Esophagus muscularis mucosa (tissue), 4 donors: ENCODE measurements around the gene CYTH3. TPM values are rescaled to one million over a fixed set of nuclear protein-coding genes. Genes with fewer than 3 reads are reported as not detected.
A peak's percentile ranks its signal among the peaks of the same experiment; 100 is the strongest.

Experiments
- DNase-seq: peaks from one replicate; pipeline ENCODE4 v3.0.0-alpha.2; 2017; ENCODE audit errors: extremely low spot score
- H3K27ac ChIP-seq, 4 donors: fragments of 200-600 bp; sonication (generic); replicated peaks in 1 of 4; 1 replicate in 3 of 4; 2 replicates in 1 of 4; pipeline ENCODE4 v1.5.1; 2016 to 2019; ENCODE audit warnings: mild to moderate bottlenecking in 1 of 4
- H3K27me3 ChIP-seq, 4 donors: fragments of 200-600 bp; sonication (generic); one replicate each; pipeline versions ENCODE4 v1.5.1 to v1.6.0; 2016 to 2019
- H3K36me3 ChIP-seq, 4 donors: fragments of 200-600 bp; sonication (generic); one replicate each; pipeline ENCODE4 v1.5.1; 2016 to 2019
- H3K4me1 ChIP-seq, 4 donors: fragments of 200-600 bp; sonication (generic); one replicate each; pipeline ENCODE4 v1.5.1; 2016 to 2019
- H3K4me3 ChIP-seq, 4 donors: fragments of 200-600 bp; sonication (generic); 1 replicate in 2 of 4; 2 replicates in 2 of 4; pipeline ENCODE4 v1.5.1; 2016 to 2019; ENCODE audit warnings: mild to moderate bottlenecking in 4 of 4, moderate library complexity in 1 of 4
- H3K9me3 ChIP-seq, 4 donors: fragments of 200-600 bp; sonication (generic); 1 replicate in 3 of 4; 2 replicates in 1 of 4; pipeline ENCODE4 v1.5.1; 2016 to 2019
- CTCF ChIP-seq, 3 experiments: fragments of 200-600 bp in 2 of 3; fragments of 450-650 bp in 1 of 3; sonication (generic) in 2 of 3; IDR thresholded peaks; one replicate each; pipeline ENCODE4 v1.5.1; 2017 to 2019; ENCODE audit warnings: antibody characterized with exemption in 3 of 3, mild to moderate bottlenecking in 2 of 3, moderate library complexity in 1 of 3
- EP300 ChIP-seq: sonication (generic); formaldehyde crosslinking; IDR thresholded peaks from one replicate; pipeline ENCODE4 v1.6.1; 2017; ENCODE audit warnings: antibody characterized with exemption
- POLR2A ChIP-seq: fragments of 450-650 bp; IDR thresholded peaks from one replicate; pipeline ENCODE4 v1.6.1; 2017; ENCODE audit warnings: antibody characterized with exemption, moderate library complexity, mild to moderate bottlenecking, low read depth
- POLR2AphosphoS5 ChIP-seq, 2 donors: sonication (generic); formaldehyde crosslinking; IDR thresholded peaks; one replicate each; pipeline ENCODE4 v1.6.1; 2017; ENCODE audit warnings: antibody characterized with exemption in 2 of 2
- WGBS: methylation state at CpG from one replicate; pipeline ENCODE4 v1.1.5; 2018; 5-methylcytosine and 5-hydroxymethylcytosine counted together
- intact Hi-C: fragments of 100-400 bp; cut with DNase I; formaldehyde crosslinking; loops from one replicate; pipeline ENCODE4 v1.15.1; 2023
- total RNA-seq, 4 donors: library from RNA; depleted of rRNA; stranded (reverse); fragments of >200 nt; gene quantifications; one replicate each; pipeline versions ENCODE4 v1.1.0 to v1.2.1, GENCODE V29; 2016

CYTH3 gene
- total RNA-seq, 4 donors from 2014 or later: 32.0 to 64.6 (median 50.2) TPM

- TF ChIP-seq CTCF (IDR thresholded peaks at IDR 0.05): no peak
- no peak for TF ChIP-seq EP300
- peaks cover 61 to 90% (median 67%) of the 10 kb centered on the region in 4 donors for H3K4me1 ChIP-seq
- intact Hi-C loops: no loop called here
- H3K9me3 ChIP-seq: no peaks in the 10 kb centered on the region
- DNase-seq: no peak
- WGBS: 79% methylated on average over 4 of the region's 4 CpGs
- H3K36me3 ChIP-seq: no peaks in the 10 kb centered on the region
- H3K4me3 ChIP-seq: no peak overlapping the region
- H3K27ac ChIP-seq: no peak overlapping the region
- no peaks in the 10 kb centered on the region for H3K27me3 ChIP-seq
Measured at GRCh38 chr7:6250364-6250833, 22.0 kb downstream of the CYTH3 start.

GRCh38 chr7:6249043-6249442 lies 23.4 kb downstream of the CYTH3 start:
- no peak overlapping the region for H3K4me3 ChIP-seq
- H3K4me1 ChIP-seq: peaks cover 58 to 80% (median 65%) of the 10 kb centered on the region in 4 donors
- WGBS: 94% methylated on average over 4 of the region's 4 CpGs
- no peaks in the 10 kb centered on the region for H3K27me3 ChIP-seq
- no peaks in the 10 kb centered on the region for H3K36me3 ChIP-seq
- intact Hi-C loops: no loop called here
- TF ChIP-seq POLR2AphosphoS5 (IDR thresholded peaks at IDR 0.05): no peak
- no peak for TF ChIP-seq POLR2A
- no peak for TF ChIP-seq EP300
- no peak for TF ChIP-seq CTCF (IDR thresholded peaks at IDR 0.05)
- no peaks in the 10 kb centered on the region for H3K9me3 ChIP-seq
- no peak for DNase-seq
- no peak overlapping the region for H3K27ac ChIP-seq

GRCh38 chr7:6248581-6248980 lies 23.8 kb downstream of the CYTH3 start:
- Histone ChIP-seq H3K9me3 (no peaks in the 10 kb centered on the region), H3K4me3 (no peak overlapping the region), H3K27ac (no peak overlapping the region), H3K4me1 (peaks cover 58 to 76% (median 63%) of the 10 kb centered on the region in 4 donors), H3K27me3 (no peaks in the 10 kb centered on the region), H3K36me3 (no peaks in the 10 kb centered on the region)
- 88% methylated on average over 6 of the region's 6 CpGs for WGBS
- no peak for TF ChIP-seq EP300
- no peak for TF ChIP-seq POLR2A
- no peak for TF ChIP-seq CTCF (IDR thresholded peaks at IDR 0.05)
- DNase-seq: no peak
- intact Hi-C loops: no loop called here

GRCh38 chr7:6246251-6246917 lies 26.0 kb downstream of the CYTH3 start:
- WGBS: 71% methylated on average over 8 of the region's 8 CpGs
- Histone ChIP-seq H3K9me3 (no peaks in the 10 kb centered on the region), H3K36me3 (no peaks in the 10 kb centered on the region), H3K4me1 (peaks cover 38 to 54% (median 42%) of the 10 kb centered on the region in 4 donors), H3K27ac (no peak overlapping the region), H3K4me3 (peak overlapping the region in 1 of 4 donors; percentile 7), H3K27me3 (no peaks in the 10 kb centered on the region)
- intact Hi-C loops: no loop called here
- TF ChIP-seq EP300: no peak
- TF ChIP-seq POLR2AphosphoS5 (IDR thresholded peaks at IDR 0.05): no peak
- no peak for TF ChIP-seq CTCF (IDR thresholded peaks at IDR 0.05)
- no peak for TF ChIP-seq POLR2A
- DNase-seq: no peak

GRCh38 chr7:6244021-6244420 lies 28.4 kb downstream of the CYTH3 start:
- WGBS: 92% methylated on average over 3 of the region's 3 CpGs
- intact Hi-C loops: no loop called here
- TF ChIP-seq CTCF (IDR thresholded peaks at IDR 0.05) (no peak), POLR2A (no peak), EP300 (no peak), POLR2AphosphoS5 (IDR thresholded peaks at IDR 0.05) (no peak)

More at GRCh38 chr7:6244021-6244420, 28.4 kb downstream of the CYTH3 start:
- Histone ChIP-seq H3K4me3 (no peak overlapping the region), H3K9me3 (no peaks in the 10 kb centered on the region), H3K27ac (no peak overlapping the region), H3K27me3 (no peaks in the 10 kb centered on the region), H3K36me3 (no peaks in the 10 kb centered on the region), H3K4me1 (peaks cover 22 to 46% (median 38%) of the 10 kb centered on the region in 4 donors)
- DNase-seq: no peak
